ENCODE data around the gene JUN. TPM values are rescaled to one million over a fixed set of nuclear protein-coding genes. Genes with fewer than 3 reads are reported as not detected.

Gene JUN
- total RNA-seq, 1 experiment from 2014 or later: 73.6 TPM

DNA sequence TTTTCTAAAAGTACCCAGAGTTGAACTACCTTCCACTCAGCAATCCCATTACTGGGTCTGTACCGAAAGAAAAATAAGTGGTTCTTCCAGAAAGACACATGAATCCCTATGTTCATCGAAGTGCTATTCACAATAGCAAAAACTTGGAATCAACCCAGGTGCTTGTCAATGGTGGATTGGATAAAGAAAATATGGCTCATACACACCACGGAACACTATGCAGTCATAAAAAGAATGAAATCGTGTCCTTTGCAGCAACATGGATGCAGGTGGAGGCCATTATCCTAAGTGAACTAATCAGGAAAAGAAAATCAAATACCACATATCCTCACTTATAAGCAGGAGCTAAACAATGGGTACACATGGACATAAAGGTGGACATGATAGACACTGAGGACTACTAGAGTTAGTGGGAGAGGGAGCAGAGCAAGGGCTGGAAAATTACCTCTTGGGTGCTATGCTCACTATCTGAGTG is 32.9 kb upstream of the JUN start:
- Histone ChIP-seq H3K27ac (ENCODE audit: low read length) (peak overlapping the region; percentile 89), H2AFZ (ENCODE audit: low read length) (peak overlapping the region; percentile 96), H3K9ac (ENCODE audit: low read length) (peak overlapping the region; percentile 89), H3K4me2 (ENCODE audit: low read length) (peak overlapping the region; percentile 99), H3K9me2 (replicated peaks; ENCODE audit: low read length) (no peaks in the 10 kb centered on the region), H3K79me2 (ENCODE audit: low read length) (no peaks in the 10 kb centered on the region), H3K36me3 (ENCODE audit: low read depth, low read length) (no peaks in the 10 kb centered on the region), H4K20me1 (ENCODE audit: low read length) (no peaks in the 10 kb centered on the region), H3K4me1 (ENCODE audit: insufficient read depth, low read length) (peaks cover 59% of the 10 kb centered on the region), H3K9me3 (ENCODE audit: low read length) (no peaks in the 10 kb centered on the region), H3K4me3 (ENCODE audit: low read length) (peak overlapping the region; percentile 90), H3K27me3 (ENCODE audit: low read length) (no peaks in the 10 kb centered on the region), H3F3A (ENCODE audit: low read length, unreplicated experiment) (peaks cover 7% of the 10 kb centered on the region)
- TF ChIP-seq, protein P1, sequence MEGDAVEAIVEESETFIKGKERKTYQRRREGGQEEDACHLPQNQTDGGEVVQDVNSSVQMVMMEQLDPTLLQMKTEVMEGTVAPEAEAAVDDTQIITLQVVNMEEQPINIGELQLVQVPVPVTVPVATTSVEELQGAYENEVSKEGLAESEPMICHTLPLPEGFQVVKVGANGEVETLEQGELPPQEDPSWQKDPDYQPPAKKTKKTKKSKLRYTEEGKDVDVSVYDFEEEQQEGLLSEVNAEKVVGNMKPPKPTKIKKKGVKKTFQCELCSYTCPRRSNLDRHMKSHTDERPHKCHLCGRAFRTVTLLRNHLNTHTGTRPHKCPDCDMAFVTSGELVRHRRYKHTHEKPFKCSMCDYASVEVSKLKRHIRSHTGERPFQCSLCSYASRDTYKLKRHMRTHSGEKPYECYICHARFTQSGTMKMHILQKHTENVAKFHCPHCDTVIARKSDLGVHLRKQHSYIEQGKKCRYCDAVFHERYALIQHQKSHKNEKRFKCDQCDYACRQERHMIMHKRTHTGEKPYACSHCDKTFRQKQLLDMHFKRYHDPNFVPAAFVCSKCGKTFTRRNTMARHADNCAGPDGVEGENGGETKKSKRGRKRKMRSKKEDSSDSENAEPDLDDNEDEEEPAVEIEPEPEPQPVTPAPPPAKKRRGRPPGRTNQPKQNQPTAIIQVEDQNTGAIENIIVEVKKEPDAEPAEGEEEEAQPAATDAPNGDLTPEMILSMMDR (conservative IDR thresholded peaks at IDR 0.05; ENCODE audit: low read depth, low read length): no peak
- TF ChIP-seq EZH2phosphoT487 (IDR thresholded peaks at IDR 0.05; ENCODE audit: borderline replicate concordance, low read length): no peak
- TF ChIP-seq EZH2 (IDR thresholded peaks at IDR 0.05; ENCODE audit: low read length, unreplicated experiment): no peak
- CTCF ChIA-PET: interaction anchor here (0.8 to 1.0 kb wide), 2 partner anchors 87 to 334 kb away, joined by 3 to 6 read pairs; no protein-coding TSS in a partner anchor
- BruUV-seq (replicated peaks): no TSS peak
- no peak for ATAC-seq
- POLR2A ChIA-PET (ENCODE audit: unreplicated experiment): interaction anchor here (0.6 to 1.0 kb wide), 3 partner anchors 32 to 66 kb away, joined by 3 read pairs; no protein-coding TSS in a partner anchor
- peak; percentile 33 for DNase-seq
- intact Hi-C loops (cut with micrococcal nuclease): loop anchor here (1.0 to 2.0 kb wide), 2 partner anchors 67 to 86 kb away; no protein-coding TSS in a partner anchor

DNA sequence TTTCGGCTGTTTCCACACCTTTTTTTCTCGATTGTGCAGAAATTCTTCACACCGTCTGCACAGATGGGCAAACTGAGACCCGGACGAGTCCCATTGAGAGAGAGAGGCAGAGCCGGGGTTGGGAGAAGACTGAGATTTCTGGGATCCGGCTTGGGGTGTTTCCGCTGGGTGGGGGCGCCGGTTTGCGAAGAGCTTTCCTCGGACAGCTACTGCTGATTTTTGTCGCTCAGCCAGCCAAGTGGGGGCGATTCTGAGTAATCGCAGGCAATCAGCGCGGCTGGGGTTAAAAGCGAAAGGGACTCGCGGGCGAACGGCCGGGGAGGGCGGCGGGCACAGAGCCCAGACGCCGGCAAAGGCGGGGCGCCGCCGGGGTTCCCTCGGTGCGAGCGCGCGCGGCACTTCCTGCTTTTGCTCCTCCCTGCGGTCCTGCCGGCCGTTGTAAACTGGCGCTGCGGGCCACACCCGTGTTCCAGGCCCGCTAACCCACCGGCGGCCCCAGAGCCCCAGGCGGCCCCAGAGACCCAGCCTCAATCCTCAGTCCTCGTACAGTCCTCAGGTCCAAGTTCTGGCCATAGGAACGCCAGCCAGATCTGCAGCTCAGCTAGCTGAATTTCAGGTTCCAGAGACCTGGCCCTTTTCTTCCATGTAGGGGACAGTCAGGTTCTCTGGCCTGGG is 32.4 kb upstream of the JUN start:
- DNase-seq (peak; percentile 89), ATAC-seq (peak; percentile 55)
- Histone ChIP-seq H3K4me1 (ENCODE audit: insufficient read depth, low read length) (peaks cover 59% of the 10 kb centered on the region), H3K27me3 (ENCODE audit: low read length) (no peaks in the 10 kb centered on the region), H3K9me3 (ENCODE audit: low read length) (no peaks in the 10 kb centered on the region), H3K4me2 (ENCODE audit: low read length) (peak overlapping the region; percentile 99), H3K9me2 (replicated peaks; ENCODE audit: low read length) (no peaks in the 10 kb centered on the region), H3K27ac (ENCODE audit: low read length) (peak overlapping the region; percentile 89), H3F3A (ENCODE audit: low read length, unreplicated experiment) (peaks cover 7% of the 10 kb centered on the region), H3K36me3 (ENCODE audit: low read depth, low read length) (no peaks in the 10 kb centered on the region), H4K20me1 (ENCODE audit: low read length) (no peaks in the 10 kb centered on the region), H3K9ac (ENCODE audit: low read length) (peak overlapping the region; percentile 89), H3K4me3 (ENCODE audit: low read length) (peak overlapping the region; percentile 90), H2AFZ (ENCODE audit: low read length) (peak overlapping the region; percentile 96), H3K79me2 (ENCODE audit: low read length) (no peaks in the 10 kb centered on the region)
- no TSS peak for BruUV-seq (replicated peaks)
- TF ChIP-seq EZH2 (IDR thresholded peaks at IDR 0.05; ENCODE audit: low read length, unreplicated experiment): no peak
- TF ChIP-seq, protein P1 (conservative IDR thresholded peaks at IDR 0.05; ENCODE audit: low read depth, low read length): peak; percentile 11; the same call in 1 of the 2 replicates
- ChIA-PET POLR2A (ENCODE audit: unreplicated experiment) (interaction anchor here (0.8 to 1.0 kb wide), 2 partner anchors 31 to 67 kb away, joined by 3 read pairs; no protein-coding TSS in a partner anchor), CTCF (interaction anchor here (0.8 to 1.0 kb wide), 2 partner anchors 87 to 335 kb away, joined by 3 to 6 read pairs; no protein-coding TSS in a partner anchor)
- intact Hi-C loops (cut with micrococcal nuclease): loop anchor here (1.0 to 2.0 kb wide), 2 partner anchors 67 to 87 kb away; no protein-coding TSS in a partner anchor

Measured in PC-3 (cell line).